GM12875 (cell line): Measurements from ENCODE around the gene TULP3.

ENCODE experiments used
- H3K4me3 ChIP-seq: one replicate; pipeline ENCODE4 v1.5.1; 2011; ENCODE audit warnings: low read depth, low read length, control low read depth
- CTCF ChIP-seq: IDR thresholded peaks from 2 replicates; pipeline ENCODE4 v1.5.1; 2011; ENCODE audit warnings: low read depth, mild to moderate bottlenecking, control low read depth, inconsistent platforms, low read length, moderate library complexity, borderline replicate concordance; ENCODE audit not compliant: insufficient read depth

TULP3 gene

DNA sequence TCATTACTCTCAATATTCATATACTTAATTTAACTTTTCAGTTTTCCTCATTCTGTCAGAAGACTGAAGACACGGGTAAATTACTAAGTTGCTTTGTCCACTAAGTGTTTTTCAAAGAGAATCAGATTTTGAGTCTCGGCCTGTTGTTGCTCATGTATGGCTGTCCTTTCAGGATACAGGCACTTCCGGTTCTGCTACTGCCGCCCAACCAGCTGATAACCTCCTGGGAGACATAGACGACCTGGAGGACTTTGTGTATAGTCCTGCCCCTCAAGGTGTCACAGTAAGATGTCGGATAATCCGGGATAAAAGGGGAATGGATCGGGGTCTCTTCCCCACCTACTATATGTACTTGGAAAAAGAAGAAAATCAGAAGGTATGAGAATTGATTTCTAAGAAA, 40.2 kb downstream of the TULP3 start:
- no peak overlapping the region for H3K4me3 ChIP-seq
- no peak for TF ChIP-seq CTCF

GRCh38 chr12:2933586-2933985, 42.9 kb downstream of the TULP3 start:
- H3K4me3 ChIP-seq: no peak overlapping the region
- no peak for TF ChIP-seq CTCF

GRCh38 chr12:2934371-2934770, 43.7 kb downstream of the TULP3 start:
- TF ChIP-seq CTCF: no peak

DNA sequence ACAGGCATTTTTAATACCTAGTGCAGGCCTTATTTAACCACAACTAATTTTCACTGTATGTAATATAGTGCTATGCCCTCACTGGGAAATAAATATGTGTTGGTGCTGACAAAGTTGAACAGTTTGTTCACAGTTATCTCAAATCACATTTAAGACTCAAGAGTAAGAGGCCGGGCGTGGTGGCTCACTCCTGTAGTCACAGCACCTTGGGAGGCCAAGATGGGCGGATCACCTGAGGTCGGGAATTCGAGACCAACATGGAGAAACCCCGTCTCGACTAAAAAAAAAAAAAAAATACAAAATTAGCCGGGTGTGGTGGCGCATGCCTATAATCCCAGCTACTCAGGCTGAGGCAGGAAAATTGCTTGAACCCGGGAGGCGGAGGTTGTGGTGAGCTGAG, 45.6 kb downstream of the TULP3 start:
- no peak for TF ChIP-seq CTCF

More at GRCh38 chr12:2934371-2934770, 43.7 kb downstream of the TULP3 start:
- H3K4me3 ChIP-seq: no peak overlapping the region

DNA sequence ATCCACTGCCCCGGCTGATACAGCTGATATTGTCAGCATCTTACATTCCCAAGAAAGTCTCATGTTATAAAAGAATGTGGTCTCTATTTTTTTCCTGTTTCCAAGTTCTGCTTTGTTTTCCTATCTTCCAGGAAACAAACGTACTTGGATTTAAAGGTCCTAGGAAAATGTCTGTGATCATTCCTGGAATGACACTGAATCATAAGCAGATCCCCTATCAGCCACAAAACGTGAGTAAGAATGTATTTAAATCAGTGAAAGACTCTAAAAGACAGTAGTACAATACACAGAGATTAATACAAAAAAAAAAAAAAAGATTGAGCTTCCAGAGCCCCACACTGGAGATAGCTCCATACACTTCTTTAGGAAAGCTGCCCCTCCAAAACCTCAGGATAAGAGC, 46.8 kb downstream of the TULP3 start:
- no peak overlapping the region for H3K4me3 ChIP-seq
- TF ChIP-seq CTCF: no peak

More for the DNA sequence above, 45.6 kb downstream of the TULP3 start:
- no peak overlapping the region for H3K4me3 ChIP-seq

- H3K4me3 ChIP-seq: no peak overlapping the region
- no peak for TF ChIP-seq CTCF
These were observed 48.5 kb downstream of the TULP3 start for GRCh38 chr12:2939191-2939590.

DNA sequence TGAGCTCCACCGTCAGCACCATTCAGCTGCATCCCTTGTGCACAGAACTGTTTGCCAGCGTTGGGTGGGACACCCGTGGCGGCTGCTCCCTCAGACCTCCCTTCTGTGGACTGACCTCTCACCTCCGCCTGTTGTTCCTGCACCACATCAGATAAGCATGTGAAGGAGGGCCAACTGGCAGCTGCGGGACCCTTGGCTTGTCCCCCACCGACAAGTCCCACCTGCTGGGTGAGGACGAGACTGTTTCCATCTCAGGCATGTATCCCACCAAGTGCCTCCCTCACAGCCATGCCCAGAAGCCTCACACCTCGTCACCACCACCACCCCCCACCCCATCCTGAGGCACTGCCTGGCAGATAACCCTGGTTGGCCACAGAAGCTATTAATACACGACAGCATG, 49.9 kb downstream of the TULP3 start:
- TF ChIP-seq CTCF: no peak
- no peak overlapping the region for H3K4me3 ChIP-seq
